ENCODE results near the gene NBPF1. TPM values are rescaled to one million over a fixed set of nuclear protein-coding genes. Genes with fewer than 3 reads are reported as not detected.
A peak's percentile ranks its signal among the peaks of the same experiment; 100 is the strongest.
"Not testable (repeated sequence)": the region's sequence is repeated elsewhere in the genome, so short reads cannot be mapped to it uniquely, and the experiment has no call there.

NBPF1 gene
- total and polyA plus RNA-seq, 9 of the 15 experiments (the other 6 are each of a cell fraction or from before 2014, with no cell fraction given) = 5.2 to 42.6 (median 24.1) TPM

DNA sequence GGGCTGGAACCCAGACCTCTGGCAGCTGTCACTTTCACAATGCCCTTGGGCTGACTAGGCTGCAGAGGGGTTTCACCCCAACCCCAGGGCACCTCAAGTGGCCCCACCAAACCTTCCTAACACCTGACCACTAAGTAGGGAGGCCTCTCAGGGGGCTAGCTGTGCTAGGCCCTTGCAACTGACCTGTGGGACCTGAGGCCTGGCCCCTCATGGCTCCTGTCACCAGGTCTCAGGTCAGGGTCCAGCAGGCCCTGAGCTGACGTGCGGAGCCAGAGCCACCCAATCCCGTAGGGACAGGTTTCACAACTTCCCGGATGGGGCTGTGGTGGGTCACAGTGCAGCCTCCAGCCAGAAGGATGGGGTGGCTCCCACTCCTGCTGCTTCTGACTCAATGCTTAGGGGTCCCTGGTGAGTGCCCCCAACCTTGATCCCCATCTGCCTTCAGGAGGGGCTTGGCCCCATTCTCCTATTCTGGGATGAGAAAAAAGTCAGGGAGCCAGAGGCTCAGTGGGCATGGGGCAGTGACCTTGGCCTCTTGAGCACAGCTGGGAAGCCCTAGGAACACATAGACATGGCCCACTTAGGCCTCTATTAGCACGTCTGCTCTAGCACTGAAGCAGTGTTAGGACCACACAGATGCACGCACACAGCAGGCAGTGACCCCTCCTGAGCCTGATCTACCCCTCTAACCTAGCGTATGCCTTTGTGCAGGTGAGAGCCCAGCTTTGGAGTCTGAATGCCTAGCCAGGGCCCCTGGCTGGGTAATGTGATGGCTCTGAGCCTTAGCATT lies 32.1 kb upstream of the NBPF1 start (continued):
- TF ChIP-seq, protein P1, sequence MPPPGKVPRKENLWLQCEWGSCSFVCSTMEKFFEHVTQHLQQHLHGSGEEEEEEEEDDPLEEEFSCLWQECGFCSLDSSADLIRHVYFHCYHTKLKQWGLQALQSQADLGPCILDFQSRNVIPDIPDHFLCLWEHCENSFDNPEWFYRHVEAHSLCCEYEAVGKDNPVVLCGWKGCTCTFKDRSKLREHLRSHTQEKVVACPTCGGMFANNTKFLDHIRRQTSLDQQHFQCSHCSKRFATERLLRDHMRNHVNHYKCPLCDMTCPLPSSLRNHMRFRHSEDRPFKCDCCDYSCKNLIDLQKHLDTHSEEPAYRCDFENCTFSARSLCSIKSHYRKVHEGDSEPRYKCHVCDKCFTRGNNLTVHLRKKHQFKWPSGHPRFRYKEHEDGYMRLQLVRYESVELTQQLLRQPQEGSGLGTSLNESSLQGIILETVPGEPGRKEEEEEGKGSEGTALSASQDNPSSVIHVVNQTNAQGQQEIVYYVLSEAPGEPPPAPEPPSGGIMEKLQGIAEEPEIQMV (tag; conservative IDR thresholded peaks at IDR 0.05; ENCODE audit: low read depth) = 0 out of 2 replicates have a peak, but pooled peaks have one; percentile 10
- 0 out of 2 replicates have a peak, but pooled peaks have one; percentile 15 for TF ChIP-seq PKNOX1 (IDR thresholded peaks at IDR 0.05)
- peak; percentile 50; the same call in 1 of the 2 replicates for TF ChIP-seq ELF4 (CRISPR knock-in tag; IDR thresholded peaks at IDR 0.05)
- peak; percentile 67; the same call in 1 of the 2 replicates for TF ChIP-seq MTF1 (CRISPR knock-in tag; IDR thresholded peaks at IDR 0.05; ENCODE audit: borderline replicate concordance)
- peak; percentile 92 for TF ChIP-seq WHSC1 (IDR thresholded peaks at IDR 0.05; ENCODE audit: low read length)
- TF ChIP-seq, protein P2, sequence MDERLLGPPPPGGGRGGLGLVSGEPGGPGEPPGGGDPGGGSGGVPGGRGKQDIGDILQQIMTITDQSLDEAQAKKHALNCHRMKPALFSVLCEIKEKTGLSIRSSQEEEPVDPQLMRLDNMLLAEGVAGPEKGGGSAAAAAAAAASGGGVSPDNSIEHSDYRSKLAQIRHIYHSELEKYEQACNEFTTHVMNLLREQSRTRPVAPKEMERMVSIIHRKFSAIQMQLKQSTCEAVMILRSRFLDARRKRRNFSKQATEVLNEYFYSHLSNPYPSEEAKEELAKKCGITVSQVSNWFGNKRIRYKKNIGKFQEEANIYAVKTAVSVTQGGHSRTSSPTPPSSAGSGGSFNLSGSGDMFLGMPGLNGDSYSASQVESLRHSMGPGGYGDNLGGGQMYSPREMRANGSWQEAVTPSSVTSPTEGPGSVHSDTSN (CRISPR knock-in tag; IDR thresholded peaks at IDR 0.05; ENCODE audit: low read depth) = not testable (repeated sequence)
- TF ChIP-seq, protein P2 (tag; conservative IDR thresholded peaks at IDR 0.05; ENCODE audit: low read depth) = 0 out of 2 replicates have a peak, but pooled peaks have one; percentile 2
- TF ChIP-seq GABPB2 (CRISPR knock-in tag; conservative IDR thresholded peaks at IDR 0.05) = peak; percentile 91; the same call in 1 of the 2 replicates
- TF ChIP-seq NR4A1 (CRISPR knock-in tag; IDR thresholded peaks at IDR 0.05) = peak; percentile 90
- peak; percentile 94 for TF ChIP-seq NR4A1 (tag; IDR thresholded peaks at IDR 0.05)
- peak; percentile 90; the same call in 1 of the 2 replicates for TF ChIP-seq THAP12 (CRISPR knock-in tag; IDR thresholded peaks at IDR 0.05)
- TF ChIP-seq STAT6 (CRISPR knock-in tag; IDR thresholded peaks at IDR 0.05) = peak; percentile 55; the same call in 1 of the 2 replicates
- TF ChIP-seq ZNF3 (CRISPR knock-in tag; IDR thresholded peaks at IDR 0.05) = peak; percentile 59; the same call in 1 of the 2 replicates
- peak; percentile 25; the same call in 1 of the 2 replicates for TF ChIP-seq ZKSCAN1 (IDR thresholded peaks at IDR 0.05; ENCODE audit: low read depth, low read length)
- peak; percentile 47; the same call in 1 of the 2 replicates for TF ChIP-seq ARID1B (IDR thresholded peaks at IDR 0.05)
